Omental fat pad (tissue), 4 donors: ENCODE measurements around the gene APOBEC2. TPM values are rescaled to one million over a fixed set of nuclear protein-coding genes. Genes with fewer than 3 reads are reported as not detected.

ENCODE experiments used
- ATAC-seq: fragments of 150-250 bp; one replicate; pipeline ENCODE4 v1.9.1; 2016; ENCODE audit warnings: mild to moderate bottlenecking, moderate library complexity; ENCODE audit not compliant: low FRiP score
- DNase-seq: peaks from one replicate; pipeline ENCODE4 v3.0.0-alpha.2; 2019; ENCODE audit warnings: low spot score
- CTCF ChIP-seq, 3 donors: fragments of 450-650 bp; IDR thresholded peaks; one replicate each; pipeline ENCODE4 v1.5.1; 2016 to 2017; ENCODE audit warnings: antibody characterized with exemption in 3 of 3, mild to moderate bottlenecking in 3 of 3, moderate library complexity in 2 of 3
- total RNA-seq, 4 donors: library from RNA; depleted of rRNA; stranded (reverse); fragments of >200 nt; gene quantifications; one replicate each; pipeline ENCODE4 v1.1.0, GENCODE V29; 2016

APOBEC2 gene
- total RNA-seq, 4 donors from 2014 or later = not detected

- ATAC-seq (no peak), DNase-seq (no peak)
- no peak for TF ChIP-seq CTCF (IDR thresholded peaks at IDR 0.05)
Observed at GRCh38 chr6:41038205-41038604, 14.8 kb upstream of the APOBEC2 start.

GRCh38 chr6:41039060-41039998, 13.7 kb upstream of the APOBEC2 start, which contains the start of gene UNC5CL:
Gene UNC5CL (minus strand): TSS chr6:41039221. CDS start chr6:41035074, 4,147 bp downstream.
- no peak for ATAC-seq
- DNase-seq = no peak
- no peak for TF ChIP-seq CTCF (IDR thresholded peaks at IDR 0.05)

DNA sequence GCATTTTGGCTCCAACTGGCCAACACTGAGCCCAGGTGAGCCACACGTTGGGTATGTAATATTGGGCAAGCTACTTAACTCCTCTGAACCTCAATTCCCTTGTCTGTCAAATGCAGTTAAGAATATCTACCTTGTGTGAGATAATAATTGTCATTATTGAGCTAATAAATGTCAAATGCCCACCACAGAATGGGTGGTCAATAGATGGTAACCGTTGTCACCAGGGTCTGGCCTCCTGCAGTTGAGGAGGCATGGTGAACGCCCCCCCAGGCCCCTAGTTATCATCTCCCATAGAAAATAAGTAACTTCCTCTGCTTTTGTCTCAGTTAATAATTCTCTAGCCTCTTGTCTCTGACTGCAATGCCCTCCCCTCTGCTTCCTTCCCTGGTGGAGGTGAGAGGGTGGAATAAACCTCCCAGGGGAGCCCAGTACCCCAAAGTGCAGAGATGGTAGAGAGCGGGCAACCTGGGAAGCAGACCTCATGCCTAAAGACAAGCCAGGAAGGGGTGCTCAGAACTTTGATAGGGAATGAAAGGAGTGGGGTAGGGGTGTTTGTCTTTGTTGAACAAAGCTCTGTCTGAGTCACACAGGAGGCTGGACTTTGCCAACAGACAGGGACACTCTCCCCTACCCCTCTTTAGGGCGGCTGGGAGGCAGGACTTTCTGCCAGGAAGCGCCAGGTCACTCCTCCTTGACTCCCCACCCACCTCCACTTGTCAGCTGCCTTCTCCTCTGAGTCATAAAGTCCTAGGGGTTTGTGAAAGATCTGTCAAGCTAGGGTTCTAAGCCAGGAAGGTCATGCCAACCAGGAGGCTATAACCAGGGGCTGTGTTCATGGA, 12.7 kb upstream of the APOBEC2 start:
- DNase-seq (no peak), ATAC-seq (peak; percentile 48)
- TF ChIP-seq CTCF (IDR thresholded peaks at IDR 0.05) = no peak

DNA sequence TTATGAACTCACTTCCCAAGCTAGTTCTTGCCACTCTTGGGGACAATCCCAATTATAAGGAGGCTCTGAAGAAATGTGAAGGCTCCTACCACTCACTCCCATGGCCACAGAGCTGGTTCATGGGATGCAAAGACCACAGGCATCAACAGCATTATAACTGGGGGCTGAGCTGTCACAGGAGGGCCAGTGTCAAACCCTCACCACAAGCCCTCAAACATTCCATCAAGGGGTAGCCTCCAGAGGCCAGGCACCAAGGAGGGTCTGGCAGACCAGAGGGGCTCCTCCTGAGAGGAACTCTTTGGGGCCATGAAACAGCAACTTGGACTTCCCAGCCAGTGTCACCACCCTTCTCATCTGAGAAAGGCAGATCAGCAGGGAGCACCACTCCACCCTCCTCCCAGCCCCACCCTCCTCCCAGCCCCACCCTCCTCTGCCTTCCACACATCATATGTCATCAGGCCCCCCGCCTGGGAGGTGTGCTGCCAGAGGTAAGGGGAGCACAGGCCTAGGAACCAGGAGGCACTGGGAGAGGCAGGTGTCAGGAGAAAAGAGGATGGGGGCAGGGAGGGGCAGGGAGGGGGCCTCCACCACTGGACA, 12.0 kb upstream of the APOBEC2 start:
- ATAC-seq (no peak), DNase-seq (no peak)
- no peak for TF ChIP-seq CTCF (IDR thresholded peaks at IDR 0.05)

DNA sequence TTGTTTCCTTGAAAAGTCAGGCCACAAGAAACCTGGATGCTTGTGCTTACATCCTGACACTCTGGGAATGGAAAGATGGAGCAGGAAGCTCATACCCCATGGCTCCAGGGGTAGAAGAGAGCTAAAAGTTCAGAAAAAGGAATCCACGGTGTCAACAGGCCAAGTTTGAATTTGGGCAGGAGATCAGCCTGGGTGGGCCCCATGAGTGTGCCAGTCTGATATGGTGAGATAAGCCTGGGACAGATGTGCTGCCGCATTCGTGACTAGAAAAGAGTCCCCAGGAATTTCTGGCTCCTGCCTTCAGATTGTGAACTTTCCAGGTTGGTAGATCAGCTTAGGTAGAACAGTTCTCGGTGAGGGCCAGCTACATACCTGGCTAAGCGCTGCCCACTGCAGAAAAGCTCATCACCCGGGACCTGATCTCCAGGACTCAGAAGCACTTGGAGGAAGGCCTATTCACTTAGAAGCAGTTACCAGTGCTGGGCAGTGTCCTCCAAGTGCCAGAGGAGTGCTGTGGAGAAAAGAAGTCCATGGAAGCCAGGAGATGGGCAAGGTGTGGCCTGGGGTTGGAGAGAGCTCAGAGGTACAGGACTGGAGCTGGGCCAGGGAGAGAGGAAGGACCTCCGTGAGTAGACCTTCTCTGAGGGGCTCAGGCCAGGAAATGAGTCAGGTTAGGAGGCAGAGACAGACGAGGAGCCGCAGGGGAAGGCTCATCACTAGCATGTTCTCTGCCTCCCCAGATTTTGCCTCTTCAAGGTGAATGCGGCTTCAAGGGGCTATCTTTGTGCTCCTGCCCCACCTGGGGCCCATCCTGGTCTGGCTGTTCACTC, 10.6 kb upstream of the APOBEC2 start, which contains the start of gene TSPO2:
Gene TSPO2, plus strand, starts transcription at position 242 of the 830 bp plus-strand sequence. Its CDS starts 519 bp downstream, at position 761.
- ATAC-seq (no peak), DNase-seq (no peak)
- no peak for TF ChIP-seq CTCF (IDR thresholded peaks at IDR 0.05)

DNA sequence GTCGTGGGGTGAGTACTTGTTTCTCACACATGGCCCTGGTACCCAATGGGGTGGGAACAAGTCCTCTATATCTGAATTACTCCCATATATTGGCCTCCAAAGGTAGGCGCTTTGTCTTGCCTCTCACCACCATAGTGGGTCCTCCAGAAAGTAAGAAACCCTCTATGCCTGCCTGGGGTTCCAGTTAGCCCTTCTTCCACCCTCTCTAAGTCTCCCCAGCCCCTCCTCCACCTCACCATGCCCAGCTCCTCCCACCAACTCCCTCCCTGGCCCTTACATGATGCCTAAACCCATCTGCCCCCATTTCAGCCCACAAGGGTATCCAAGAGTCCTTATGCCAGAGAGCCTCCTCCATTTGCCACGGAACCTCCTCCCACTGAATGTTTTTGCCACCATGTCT, 9.9 kb upstream of the APOBEC2 start:
- DNase-seq (no peak), ATAC-seq (no peak)
- no peak for TF ChIP-seq CTCF (IDR thresholded peaks at IDR 0.05)
